ENCODE results near the gene ATP6V1C2. TPM values are rescaled to one million over a fixed set of nuclear protein-coding genes. Genes with fewer than 3 reads are reported as not detected.

Gene ATP6V1C2
- total RNA-seq, 2 donors from 2014 or later: 0.66 TPM; not detected in 1

- no peak for ATAC-seq
- no peak overlapping the region for H3K27ac ChIP-seq
- 81 to 86% methylated on average over 8 of the region's 8 CpGs for WGBS, 2 donors
- no peak for DNase-seq
- TF ChIP-seq CTCF (IDR thresholded peaks at IDR 0.05) (no peak), POLR2A (IDR thresholded peaks at IDR 0.05) (no peak)
- no peaks in the 10 kb centered on the region for H3K27me3 ChIP-seq
- intact Hi-C loops (cut with DNase I): no loop called here
- no peaks in the 10 kb centered on the region for H3K4me1 ChIP-seq
- no peaks in the 10 kb centered on the region for H3K9me3 ChIP-seq
- H3K4me3 ChIP-seq: no peak overlapping the region
- peaks cover 5 to 60% of the 10 kb centered on the region in 2 donors for H3K36me3 ChIP-seq (replicated peaks in 1 of 2; ENCODE audit: insufficient read depth in 1 of 2, low read depth in 2 of 2)
Observed at GRCh38 chr2:10788855-10789254, 67.4 kb downstream of the ATP6V1C2 start.

GRCh38 chr2:10790228-10790973 is 69.0 kb downstream of the ATP6V1C2 start:
- no peak overlapping the region for H3K27ac ChIP-seq

GRCh38 chr2:10792001-10792634 is 70.7 kb downstream of the ATP6V1C2 start:
- Histone ChIP-seq H3K36me3 (replicated peaks in 1 of 2; ENCODE audit: insufficient read depth in 1 of 2, low read depth in 2 of 2) (peaks cover 5 to 42% of the 10 kb centered on the region in 2 donors), H3K4me3 (no peak overlapping the region), H3K27ac (no peak overlapping the region), H3K27me3 (no peaks in the 10 kb centered on the region), H3K4me1 (no peaks in the 10 kb centered on the region), H3K9me3 (no peaks in the 10 kb centered on the region)
- WGBS, 2 donors: 81 to 83% methylated on average over 2 of the region's 2 CpGs
- no peak for TF ChIP-seq CTCF (IDR thresholded peaks at IDR 0.05)
- ATAC-seq (no peak), DNase-seq (no peak)
- intact Hi-C loops (cut with DNase I): no loop called here

More at GRCh38 chr2:10790228-10790973, 69.0 kb downstream of the ATP6V1C2 start:
- Histone ChIP-seq H3K4me3 (no peak overlapping the region), H3K36me3 (replicated peaks in 1 of 2; ENCODE audit: insufficient read depth in 1 of 2, low read depth in 2 of 2) (peaks cover 5 to 47% of the 10 kb centered on the region in 2 donors), H3K9me3 (no peaks in the 10 kb centered on the region), H3K27me3 (no peaks in the 10 kb centered on the region), H3K4me1 (no peaks in the 10 kb centered on the region)
- WGBS, 2 donors: 80 to 86% methylated on average over 6 of the region's 6 CpGs
- ATAC-seq: no peak
- intact Hi-C loops (cut with DNase I): no loop called here
- no peak for DNase-seq
- no peak for TF ChIP-seq CTCF (IDR thresholded peaks at IDR 0.05)
- TF ChIP-seq POLR2A (IDR thresholded peaks at IDR 0.05): no peak

- H3K9me3 ChIP-seq: no peaks in the 10 kb centered on the region
- ATAC-seq (no peak), DNase-seq (no peak)
- H3K4me3 ChIP-seq: no peak overlapping the region
- H3K27me3 ChIP-seq: no peaks in the 10 kb centered on the region
- H3K4me1 ChIP-seq: no peaks in the 10 kb centered on the region
- peaks cover 5 to 39% of the 10 kb centered on the region in 2 donors for H3K36me3 ChIP-seq (replicated peaks in 1 of 2; ENCODE audit: insufficient read depth in 1 of 2, low read depth in 2 of 2)
- intact Hi-C loops (cut with DNase I): no loop called here
- 84 to 93% methylated on average over 17 of the region's 17 CpGs for WGBS, 2 donors
- no peak overlapping the region for H3K27ac ChIP-seq
- no peak for TF ChIP-seq POLR2A (IDR thresholded peaks at IDR 0.05)
- no peak for TF ChIP-seq CTCF (IDR thresholded peaks at IDR 0.05)
Observed at GRCh38 chr2:10792660-10793400, 71.4 kb downstream of the ATP6V1C2 start.

Measured in body of pancreas (tissue), 4 donors.